GM18507 (cell line): ENCODE data around the gene NCOA5.

Experiments used
- DNase-seq: peaks from one replicate; pipeline ENCODE4 v3.0.0; 2011; ENCODE audit warnings: low read depth; ENCODE audit not compliant: insufficient read length; ENCODE audit errors: extremely low spot score
- FAIRE-seq: peaks from 2 replicates; lab custom pipeline; 2011; peaks lifted over from hg19 to GRCh38; lab: Jason Lieb, UNC

NCOA5 gene

GRCh38 chr20:46050444-46050843 is 39.3 kb downstream of the NCOA5 start:
- DNase-seq (no peak), FAIRE-seq (no peak)

- no peak for FAIRE-seq
- no peak for DNase-seq
Measured at GRCh38 chr20:46049815-46050214, 39.9 kb downstream of the NCOA5 start.

- FAIRE-seq: no peak
- DNase-seq: no peak
Measured at GRCh38 chr20:46049190-46049589, 40.6 kb downstream of the NCOA5 start.

- no peak for DNase-seq
- no peak for FAIRE-seq
Measured at GRCh38 chr20:46047821-46048220, 41.9 kb downstream of the NCOA5 start.

- DNase-seq (no peak), FAIRE-seq (no peak)
Measured at GRCh38 chr20:46046588-46047310, 43.0 kb downstream of the NCOA5 start.

- FAIRE-seq: no peak
Measured at GRCh38 chr20:46044896-46045295, 44.9 kb downstream of the NCOA5 start.

GRCh38 chr20:46043556-46043955 is 46.2 kb downstream of the NCOA5 start:
- DNase-seq: no peak
- no peak for FAIRE-seq

More at GRCh38 chr20:46044896-46045295, 44.9 kb downstream of the NCOA5 start:
- no peak for DNase-seq

GRCh38 chr20:46040902-46041535 is 48.7 kb downstream of the NCOA5 start:
- no peak for DNase-seq

GRCh38 chr20:46037036-46037435 is 52.7 kb downstream of the NCOA5 start:
- DNase-seq (no peak), FAIRE-seq (no peak)

More at GRCh38 chr20:46040902-46041535, 48.7 kb downstream of the NCOA5 start:
- FAIRE-seq: no peak

- no peak for DNase-seq
- no peak for FAIRE-seq
Measured at GRCh38 chr20:46036370-46036769, 53.4 kb downstream of the NCOA5 start.

GRCh38 chr20:46035713-46036112 is 54.0 kb downstream of the NCOA5 start:
- no peak for DNase-seq

GRCh38 chr20:46035253-46035652 is 54.5 kb downstream of the NCOA5 start:
- FAIRE-seq: no peak

More at GRCh38 chr20:46035713-46036112, 54.0 kb downstream of the NCOA5 start:
- no peak for FAIRE-seq

GRCh38 chr20:46034039-46034438 is 55.7 kb downstream of the NCOA5 start:
- no peak for FAIRE-seq
- DNase-seq: no peak

More at GRCh38 chr20:46035253-46035652, 54.5 kb downstream of the NCOA5 start:
- no peak for DNase-seq

GRCh38 chr20:46031701-46032254 is 58.0 kb downstream of the NCOA5 start:
- FAIRE-seq (no peak), DNase-seq (no peak)

- FAIRE-seq: no peak
- DNase-seq: no peak
Measured at GRCh38 chr20:46031014-46031569, 58.7 kb downstream of the NCOA5 start.

GRCh38 chr20:46030284-46031013 is 59.3 kb downstream of the NCOA5 start:
- no peak for FAIRE-seq
- no peak for DNase-seq

- DNase-seq (no peak), FAIRE-seq (no peak)
Measured at GRCh38 chr20:46028772-46029371, 60.9 kb downstream of the NCOA5 start, which contains the start of gene SLC12A5. Gene SLC12A5, plus strand, starts transcription at chr20:46029215. Its CDS starts 130 bp downstream, at chr20:46029345.

GRCh38 chr20:46028110-46028509 is 61.7 kb downstream of the NCOA5 start:
- DNase-seq: no peak
- no peak for FAIRE-seq

GRCh38 chr20:46027245-46027853 is 62.4 kb downstream of the NCOA5 start:
- FAIRE-seq: no peak
- no peak for DNase-seq
